ENCODE results near the gene TMEM117. TPM values are rescaled to one million over a fixed set of nuclear protein-coding genes. Genes with fewer than 3 reads are reported as not detected.

TMEM117 gene
- total RNA-seq, 1 donor from 2014 or later, result 0.80 TPM

DNA sequence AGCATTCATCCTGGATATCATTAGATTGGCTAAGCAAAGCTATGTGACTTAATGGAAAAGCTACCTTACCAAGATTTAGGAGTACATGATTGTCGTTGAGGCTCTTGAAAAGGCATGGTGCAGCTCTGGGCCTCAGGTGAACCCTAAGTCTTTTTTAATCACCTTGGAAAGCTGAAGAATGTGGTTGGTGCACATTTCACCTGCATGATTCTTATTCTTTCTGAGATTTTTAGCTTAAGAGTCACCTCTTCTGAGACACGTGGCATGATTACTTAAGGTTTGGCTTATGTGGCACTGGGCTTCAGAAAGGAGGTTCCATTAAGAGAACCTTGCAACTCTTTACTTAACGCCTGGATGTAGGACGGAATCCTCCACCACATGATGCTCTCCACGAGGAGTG lies 498.5 kb downstream of the TMEM117 start:
- H3K27ac Mint-ChIP-seq (ENCODE audit: unreplicated experiment), result no peak overlapping the region

DNA sequence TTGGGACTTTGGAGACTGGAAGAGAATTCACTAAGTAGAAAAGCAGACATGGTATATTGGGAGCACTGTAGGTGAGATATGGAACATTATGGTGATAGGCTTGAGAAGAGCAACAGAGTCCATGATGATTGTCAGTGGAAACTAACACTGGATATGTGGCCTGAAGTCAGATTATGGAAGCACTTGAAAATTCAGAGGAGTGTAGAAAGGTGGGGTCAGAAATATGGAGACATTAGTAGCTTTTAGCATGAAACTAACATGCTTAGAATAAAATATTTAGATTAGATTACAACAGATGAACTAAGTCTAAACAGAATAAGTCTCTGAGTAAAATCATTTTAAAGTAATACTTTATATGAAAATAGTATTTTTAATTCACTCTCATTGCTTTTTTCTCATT lies 499.1 kb downstream of the TMEM117 start:
- TF ChIP-seq CTCF (IDR thresholded peaks at IDR 0.05; ENCODE audit: unreplicated experiment), result no peak

More for the DNA sequence above, 498.5 kb downstream of the TMEM117 start:
- TF ChIP-seq CTCF (IDR thresholded peaks at IDR 0.05; ENCODE audit: unreplicated experiment), result no peak
- no peaks in the 10 kb centered on the region for H3K36me3 Mint-ChIP-seq (ENCODE audit: low read depth, unreplicated experiment)
- H3K4me3 Mint-ChIP-seq (ENCODE audit: unreplicated experiment), result no peak overlapping the region
- H3K9me3 Mint-ChIP-seq (ENCODE audit: unreplicated experiment), result no peaks in the 10 kb centered on the region
- H3K27me3 Mint-ChIP-seq (ENCODE audit: unreplicated experiment), result no peaks in the 10 kb centered on the region
- H3K4me1 Mint-ChIP-seq (ENCODE audit: unreplicated experiment), result no peaks in the 10 kb centered on the region
- no peak for DNase-seq (ENCODE audit: low spot score)

DNA sequence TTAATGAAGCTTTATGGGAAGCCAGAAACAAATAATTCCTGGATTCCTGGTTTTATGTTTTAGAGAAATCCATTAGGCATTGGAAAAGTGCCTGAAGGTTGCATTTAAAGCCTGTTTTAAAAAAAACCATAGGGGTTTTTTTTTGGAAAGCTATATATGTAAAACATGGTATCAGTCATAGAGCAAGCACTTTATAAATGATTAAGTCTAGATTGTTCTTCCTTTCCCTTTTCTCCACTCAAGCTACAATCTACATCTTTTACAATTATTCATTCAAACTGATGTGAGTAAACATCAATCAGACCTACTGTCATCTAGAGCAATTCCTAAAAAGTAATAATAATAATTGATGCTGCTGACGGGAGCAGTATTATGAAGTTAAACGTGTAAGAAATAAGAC lies 500.7 kb downstream of the TMEM117 start:
- no peaks in the 10 kb centered on the region for H3K4me1 Mint-ChIP-seq (ENCODE audit: unreplicated experiment)
- H3K27me3 Mint-ChIP-seq (ENCODE audit: unreplicated experiment), result no peaks in the 10 kb centered on the region
- H3K36me3 Mint-ChIP-seq (ENCODE audit: low read depth, unreplicated experiment), result no peaks in the 10 kb centered on the region
- no peak overlapping the region for H3K27ac Mint-ChIP-seq (ENCODE audit: unreplicated experiment)
- no peaks in the 10 kb centered on the region for H3K9me3 Mint-ChIP-seq (ENCODE audit: unreplicated experiment)
- no peak for DNase-seq (ENCODE audit: low spot score)
- no peak for TF ChIP-seq CTCF (IDR thresholded peaks at IDR 0.05; ENCODE audit: unreplicated experiment)
- H3K4me3 Mint-ChIP-seq (ENCODE audit: unreplicated experiment), result no peak overlapping the region

More for the DNA sequence above, 499.1 kb downstream of the TMEM117 start:
- Mint-ChIP-seq H3K36me3 (ENCODE audit: low read depth, unreplicated experiment) (no peaks in the 10 kb centered on the region), H3K4me3 (ENCODE audit: unreplicated experiment) (no peak overlapping the region), H3K27me3 (ENCODE audit: unreplicated experiment) (no peaks in the 10 kb centered on the region), H3K27ac (ENCODE audit: unreplicated experiment) (no peak overlapping the region), H3K4me1 (ENCODE audit: unreplicated experiment) (no peaks in the 10 kb centered on the region), H3K9me3 (ENCODE audit: unreplicated experiment) (no peaks in the 10 kb centered on the region)
- DNase-seq (ENCODE audit: low spot score), result no peak

DNA sequence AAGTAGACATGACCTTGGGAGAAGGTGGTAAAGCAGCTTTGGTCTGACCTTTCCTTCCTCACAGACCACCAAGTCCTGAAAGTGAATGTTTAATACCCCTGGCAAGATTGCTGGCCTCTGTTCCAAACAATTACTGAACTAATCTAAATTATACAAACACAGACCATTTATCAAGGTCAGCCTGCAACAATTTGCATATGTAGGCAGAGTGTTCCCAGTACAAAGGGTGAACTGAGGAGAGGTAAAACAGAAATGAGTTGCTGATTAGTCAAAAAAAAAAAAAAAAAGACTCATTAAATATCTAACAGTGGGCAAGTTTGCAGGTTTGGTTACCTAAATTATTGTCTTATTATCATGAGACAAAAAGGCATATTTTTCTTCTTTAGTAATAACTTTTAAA lies 506.5 kb downstream of the TMEM117 start:
- no peak for TF ChIP-seq CTCF (IDR thresholded peaks at IDR 0.05; ENCODE audit: unreplicated experiment)
- H3K27me3 Mint-ChIP-seq (ENCODE audit: unreplicated experiment), result peaks cover 3% of the 10 kb centered on the region
- H3K27ac Mint-ChIP-seq (ENCODE audit: unreplicated experiment), result no peak overlapping the region
- no peaks in the 10 kb centered on the region for H3K36me3 Mint-ChIP-seq (ENCODE audit: low read depth, unreplicated experiment)
- no peak overlapping the region for H3K4me3 Mint-ChIP-seq (ENCODE audit: unreplicated experiment)
- H3K4me1 Mint-ChIP-seq (ENCODE audit: unreplicated experiment), result no peaks in the 10 kb centered on the region
- no peaks in the 10 kb centered on the region for H3K9me3 Mint-ChIP-seq (ENCODE audit: unreplicated experiment)
- no peak for DNase-seq (ENCODE audit: low spot score)

DNA sequence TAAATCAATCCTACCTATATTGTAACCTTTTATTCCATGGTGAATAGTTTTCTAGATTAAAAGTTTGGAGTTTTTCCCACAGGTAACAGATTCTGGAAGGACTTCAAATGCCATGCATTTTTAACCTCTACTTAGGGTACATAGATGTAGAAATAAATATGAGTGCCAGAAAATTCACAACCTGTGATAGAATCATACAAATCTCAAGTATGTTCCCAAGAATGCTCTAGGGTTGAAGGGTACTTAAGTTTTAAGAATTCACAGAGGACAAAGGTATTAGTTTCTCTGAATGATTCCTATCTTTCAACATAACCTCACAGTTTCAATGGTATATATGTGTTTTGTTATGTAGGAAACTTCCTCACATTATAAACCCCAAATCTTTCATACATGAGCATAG lies 511.3 kb downstream of the TMEM117 start:
- H3K36me3 Mint-ChIP-seq (ENCODE audit: low read depth, unreplicated experiment), result no peaks in the 10 kb centered on the region
- H3K27me3 Mint-ChIP-seq (ENCODE audit: unreplicated experiment), result peaks cover 3% of the 10 kb centered on the region
- TF ChIP-seq CTCF (IDR thresholded peaks at IDR 0.05; ENCODE audit: unreplicated experiment), result no peak
- no peaks in the 10 kb centered on the region for H3K4me1 Mint-ChIP-seq (ENCODE audit: unreplicated experiment)
- no peak overlapping the region for H3K4me3 Mint-ChIP-seq (ENCODE audit: unreplicated experiment)
- no peak overlapping the region for H3K27ac Mint-ChIP-seq (ENCODE audit: unreplicated experiment)
- H3K9me3 Mint-ChIP-seq (ENCODE audit: unreplicated experiment), result no peaks in the 10 kb centered on the region
- DNase-seq (ENCODE audit: low spot score), result no peak
